ENCODE measurements around the gene PPP6C. TPM values are rescaled to one million over a fixed set of nuclear protein-coding genes. Genes with fewer than 3 reads are reported as not detected.

Gene PPP6C
- total and polyA plus RNA-seq, 2 donors (not counting 3 experiments of a cell fraction or from before 2014, with no cell fraction given): 19.3 to 42.6 TPM

DNA sequence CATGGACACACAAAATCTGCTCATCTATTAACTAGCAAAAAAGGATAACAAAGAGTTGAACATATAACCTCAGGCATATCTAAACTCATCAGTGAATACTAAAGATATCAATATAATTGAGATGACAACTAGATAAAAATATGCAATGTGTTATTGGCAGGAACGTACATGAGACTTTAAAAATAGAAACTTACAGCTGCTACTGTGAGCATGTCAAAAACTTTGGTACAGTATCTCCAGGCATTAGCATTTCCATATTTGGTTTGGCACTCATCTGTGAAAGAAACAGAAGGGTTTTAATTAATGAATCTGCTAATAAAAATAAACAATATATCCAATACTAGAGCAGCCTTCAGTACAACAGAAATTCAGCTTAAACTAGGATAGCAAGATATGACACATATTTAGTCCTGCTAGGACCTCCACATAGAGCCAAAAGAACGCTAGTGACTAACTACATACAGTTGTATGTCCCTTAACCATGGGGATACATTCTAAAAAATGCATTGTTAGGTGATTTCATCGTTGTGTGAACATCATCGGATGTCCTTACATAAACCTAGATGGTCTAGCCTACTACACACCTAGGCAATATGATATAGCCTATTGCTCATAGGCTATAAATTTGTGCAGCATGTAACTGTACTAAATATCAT, 35.8 kb downstream of the PPP6C start:
- intact Hi-C loops (cut with micrococcal nuclease) (no loop called here), dilution Hi-C loops (cut with MboI; ENCODE audit: extremely low pct_ligation_motif_present, low sequenced_read_pairs) (no loop called here)
- no peak overlapping the region for H3K27ac ChIP-seq (ENCODE audit: insufficient read depth, low read depth, low read length)
- peaks cover 12 to 19% of the 10 kb centered on the region in 2 experiments for H3K36me3 ChIP-seq (ENCODE audit: control insufficient read depth in 2 of 2, extremely low read depth in 1 of 2, insufficient read depth in 2 of 2, low read length in 2 of 2)
- no peak for TF ChIP-seq JUN (IDR thresholded peaks at IDR 0.05; ENCODE audit: borderline replicate concordance, insufficient read depth, insufficient read length, low read depth)
- ChIA-PET POLR2A (no interaction called here), CTCF (no interaction called here)
- H3K4me2 ChIP-seq (ENCODE audit: insufficient read depth, low read length): no peak overlapping the region
- no peak overlapping the region for H2AFZ ChIP-seq (ENCODE audit: low read depth, low read length)
- DNase-seq (ENCODE audit: low read depth, low spot score) (no peak), FAIRE-seq (no peak)
- no peaks in the 10 kb centered on the region for H3K27me3 ChIP-seq (ENCODE audit: control insufficient read depth in 2 of 2, insufficient read depth in 2 of 2, low read length in 2 of 2)
- BruUV-seq (replicated peaks): no TSS peak
- H3K79me2 ChIP-seq (ENCODE audit: control insufficient read depth, insufficient read depth, low read length): no peaks in the 10 kb centered on the region
- H3K4me1 ChIP-seq (ENCODE audit: control insufficient read depth, extremely low read depth, insufficient read depth, low read length): no peaks in the 10 kb centered on the region
- no peaks in the 10 kb centered on the region for H4K20me1 ChIP-seq (replicated peaks; ENCODE audit: control insufficient read depth, extremely low read depth, insufficient read depth, low read length)
- no peak overlapping the region for H3K4me3 ChIP-seq (replicated peaks in 1 of 3; ENCODE audit: insufficient read depth in 1 of 3, low read depth in 1 of 3, low read length in 3 of 3)
- H3K9me1 ChIP-seq (replicated peaks; ENCODE audit: control insufficient read depth, extremely low read depth, insufficient read depth, low read length): no peaks in the 10 kb centered on the region
- H3K9me3 ChIP-seq (replicated peaks; ENCODE audit: control insufficient read depth, insufficient read depth, low read length): no peaks in the 10 kb centered on the region
- H3K9ac ChIP-seq (replicated peaks; ENCODE audit: extremely low read depth, insufficient read depth, low read length): no peak overlapping the region

GRCh38 chr9:125151730-125152129, 37.9 kb downstream of the PPP6C start:
- FAIRE-seq: no peak
- Histone ChIP-seq H2AFZ (ENCODE audit: low read depth, low read length) (no peak overlapping the region), H3K27me3 (ENCODE audit: control insufficient read depth in 2 of 2, insufficient read depth in 2 of 2, low read length in 2 of 2) (no peaks in the 10 kb centered on the region), H4K20me1 (replicated peaks; ENCODE audit: control insufficient read depth, extremely low read depth, insufficient read depth, low read length) (no peaks in the 10 kb centered on the region), H3K4me2 (ENCODE audit: insufficient read depth, low read length) (no peak overlapping the region), H3K9me1 (replicated peaks; ENCODE audit: control insufficient read depth, extremely low read depth, insufficient read depth, low read length) (no peaks in the 10 kb centered on the region), H3K4me3 (replicated peaks in 1 of 3; ENCODE audit: insufficient read depth in 1 of 3, low read depth in 1 of 3, low read length in 3 of 3) (no peak overlapping the region), H3K27ac (ENCODE audit: insufficient read depth, low read depth, low read length) (no peak overlapping the region), H3K79me2 (ENCODE audit: control insufficient read depth, insufficient read depth, low read length) (no peaks in the 10 kb centered on the region), H3K9ac (replicated peaks; ENCODE audit: extremely low read depth, insufficient read depth, low read length) (no peak overlapping the region), H3K4me1 (ENCODE audit: control insufficient read depth, extremely low read depth, insufficient read depth, low read length) (no peaks in the 10 kb centered on the region), H3K9me3 (replicated peaks; ENCODE audit: control insufficient read depth, insufficient read depth, low read length) (no peaks in the 10 kb centered on the region), H3K36me3 (ENCODE audit: control insufficient read depth in 2 of 2, extremely low read depth in 1 of 2, insufficient read depth in 2 of 2, low read length in 2 of 2) (peaks cover 12 to 19% of the 10 kb centered on the region in 2 experiments)
- DNase-seq (ENCODE audit: low read depth, low spot score): no peak
- POLR2A ChIA-PET: no interaction called here
- TF ChIP-seq, protein P1, sequence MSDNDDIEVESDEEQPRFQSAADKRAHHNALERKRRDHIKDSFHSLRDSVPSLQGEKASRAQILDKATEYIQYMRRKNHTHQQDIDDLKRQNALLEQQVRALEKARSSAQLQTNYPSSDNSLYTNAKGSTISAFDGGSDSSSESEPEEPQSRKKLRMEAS (IDR thresholded peaks at IDR 0.05; ENCODE audit: insufficient read depth, insufficient read length): no peak
- TF ChIP-seq JUN (IDR thresholded peaks at IDR 0.05; ENCODE audit: borderline replicate concordance, insufficient read depth, insufficient read length, low read depth) (no peak), POLR2A (IDR thresholded peaks at IDR 0.05; ENCODE audit: low read depth, low read length) (no peak)
- no TSS peak for BruUV-seq (replicated peaks)
- intact Hi-C loops (cut with micrococcal nuclease): no loop called here
- CTCF ChIA-PET: interaction anchor here (1.0 kb wide), 1 partner anchor 233 kb away, joined by 3 read pairs; no protein-coding TSS in a partner anchor
- dilution Hi-C loops (cut with MboI; ENCODE audit: extremely low pct_ligation_motif_present, low sequenced_read_pairs): no loop called here
